DOHH2 (cell line): ENCODE data around the gene IZUMO4.

Experiments
- CTCF ChIP-seq: fragments of 200-600 bp; sonication (generic); IDR thresholded peaks from one replicate; pipeline ENCODE4 v1.5.1; 2014; ENCODE audit warnings: antibody characterized with exemption, mild to moderate bottlenecking, low read depth, low read length; ENCODE audit not compliant: poor library complexity, severe bottlenecking
- EZH2phosphoT487 ChIP-seq: fragments of 200-600 bp; sonication (generic); IDR thresholded peaks from 2 replicates; pipeline ENCODE4 v1.6.1; 2017; ENCODE audit warnings: borderline replicate concordance, mild to moderate bottlenecking, antibody characterized with exemption, low read length, moderate library complexity, mixed read lengths

DNA sequence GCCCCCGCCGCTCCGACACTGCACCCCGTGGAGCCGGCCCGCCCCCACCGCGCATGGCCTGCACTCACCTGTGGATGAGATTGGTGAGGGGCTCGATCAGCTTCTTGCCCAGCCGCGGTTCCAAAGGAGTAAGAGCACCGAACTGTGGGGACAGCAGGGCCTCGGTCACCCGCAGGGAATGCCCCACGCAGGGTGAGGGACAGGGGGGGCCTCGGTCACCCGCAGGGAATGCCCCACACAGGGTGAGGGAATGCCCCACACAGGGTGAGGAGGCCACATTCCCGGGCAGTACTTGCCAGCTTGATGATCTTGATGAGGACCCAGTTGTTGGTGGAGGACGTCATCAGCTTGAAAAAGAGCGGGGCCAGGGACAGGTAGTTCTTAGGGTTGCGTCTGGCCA lies 32.3 kb downstream of the IZUMO4 start:
- TF ChIP-seq CTCF: no peak
- TF ChIP-seq EZH2phosphoT487: no peak
